ENCODE data around the gene CDH12. TPM values are rescaled to one million over a fixed set of nuclear protein-coding genes. Genes with fewer than 3 reads are reported as not detected.
"Not testable (repeated sequence)": the region's sequence is repeated elsewhere in the genome, so short reads cannot be mapped to it uniquely, and the experiment has no call there.

CDH12 gene
- total and polyA plus RNA-seq, 7 donors: not detected

- ATAC-seq: no peak
- H3K9me3 ChIP-seq: no peaks in the 10 kb centered on the region
- no peaks in the 10 kb centered on the region for H3K4me1 ChIP-seq
- no peak overlapping the region for H3K27ac ChIP-seq
- 66 to 69% (median 69%) methylated on average over 1 of the region's 1 CpG for WGBS, 3 donors
- DNase-seq: no peak
- intact Hi-C loops (cut with DNase I): no loop called here
- H3K4me3 ChIP-seq: no peak overlapping the region
- TF ChIP-seq CTCF (IDR thresholded peaks at IDR 0.05): no peak
- H3K36me3 ChIP-seq (ENCODE audit: insufficient read depth in 1 of 2, low read depth in 1 of 2): no peaks in the 10 kb centered on the region
- H3K27me3 ChIP-seq (ENCODE audit: insufficient read depth in 3 of 3, low read length in 2 of 3): no peaks in the 10 kb centered on the region
These were observed 615.1 kb downstream of the CDH12 start for GRCh38 chr5:22238047-22238446.

GRCh38 chr5:22226423-22226822 lies 626.7 kb downstream of the CDH12 start:
- WGBS, 3 donors: 73 to 85% (median 74%) methylated on average over 2 of the region's 2 CpGs
- H3K9me3 ChIP-seq: no peaks in the 10 kb centered on the region
- no peaks in the 10 kb centered on the region for H3K36me3 ChIP-seq (ENCODE audit: insufficient read depth in 1 of 2, low read depth in 1 of 2)
- no peak overlapping the region for H3K27ac ChIP-seq
- no peaks in the 10 kb centered on the region for H3K4me1 ChIP-seq
- H3K27me3 ChIP-seq (ENCODE audit: insufficient read depth in 3 of 3, low read length in 2 of 3): no peaks in the 10 kb centered on the region
- DNase-seq (no peak), ATAC-seq (no peak)
- TF ChIP-seq CTCF (IDR thresholded peaks at IDR 0.05): no peak
- intact Hi-C loops (cut with DNase I): no loop called here
- no peak overlapping the region for H3K4me3 ChIP-seq

- 82 to 84% (median 83%) methylated on average over 3 of the region's 3 CpGs for WGBS, 3 donors
- H3K9me3 ChIP-seq: no peaks in the 10 kb centered on the region
- no peak overlapping the region for H3K27ac ChIP-seq
- H3K4me1 ChIP-seq: no peaks in the 10 kb centered on the region
- no peaks in the 10 kb centered on the region for H3K36me3 ChIP-seq (ENCODE audit: insufficient read depth in 1 of 2, low read depth in 1 of 2)
- no peak overlapping the region for H3K4me3 ChIP-seq
- no peaks in the 10 kb centered on the region for H3K27me3 ChIP-seq (ENCODE audit: insufficient read depth in 3 of 3, low read length in 2 of 3)
- intact Hi-C loops (cut with DNase I): no loop called here
- DNase-seq: no peak
- no peak for ATAC-seq
- no peak for TF ChIP-seq CTCF (IDR thresholded peaks at IDR 0.05)
These were observed 630.1 kb downstream of the CDH12 start for GRCh38 chr5:22223079-22223478.

- H3K4me1 ChIP-seq; H3K36me3 ChIP-seq (ENCODE audit: insufficient read depth in 1 of 2, low read depth in 1 of 2); intact Hi-C loops (cut with DNase I); H3K27ac ChIP-seq; DNase-seq; H3K4me3 ChIP-seq; H3K9me3 ChIP-seq; H3K27me3 ChIP-seq (ENCODE audit: insufficient read depth in 3 of 3, low read length in 2 of 3): not testable (repeated sequence)
- ATAC-seq: peak in 1 of 4 donors; percentile 36
- 41 to 46% (median 45%) methylated on average over 8 to 9 of the region's 11 CpGs for WGBS, 3 donors
These were observed 639.2 kb downstream of the CDH12 start for GRCh38 chr5:22213703-22214495.

GRCh38 chr5:22212254-22212991 lies 640.7 kb downstream of the CDH12 start:
- H3K9me3 ChIP-seq; H3K36me3 ChIP-seq (ENCODE audit: insufficient read depth in 1 of 2, low read depth in 1 of 2); DNase-seq; H3K4me1 ChIP-seq; H3K27me3 ChIP-seq (ENCODE audit: insufficient read depth in 3 of 3, low read length in 2 of 3); H3K27ac ChIP-seq; intact Hi-C loops (cut with DNase I); ATAC-seq; H3K4me3 ChIP-seq: not testable (repeated sequence)
- 11 to 15% (median 14%) methylated on average over 13 to 20 of the region's 22 CpGs for WGBS, 3 donors

- intact Hi-C loops (cut with DNase I); ATAC-seq: not testable (repeated sequence)
- 65 to 76% (median 67%) methylated on average over 2 of the region's 2 CpGs for WGBS, 3 donors
These were observed 644.7 kb downstream of the CDH12 start for GRCh38 chr5:22208463-22208862.

GRCh38 chr5:22188651-22189050 lies 664.5 kb downstream of the CDH12 start:
- WGBS, 3 donors: 83 to 90% (median 89%) methylated on average over 2 of the region's 2 CpGs
- DNase-seq; H3K4me3 ChIP-seq; ATAC-seq; H3K4me1 ChIP-seq; H3K27me3 ChIP-seq (ENCODE audit: insufficient read depth in 3 of 3, low read length in 2 of 3); H3K36me3 ChIP-seq (ENCODE audit: insufficient read depth in 1 of 2, low read depth in 1 of 2); intact Hi-C loops (cut with DNase I); H3K27ac ChIP-seq; H3K9me3 ChIP-seq: not testable (repeated sequence)

More at GRCh38 chr5:22208463-22208862, 644.7 kb downstream of the CDH12 start:
- not testable (repeated sequence) for H3K9me3 ChIP-seq; H3K4me3 ChIP-seq; H3K27ac ChIP-seq; H3K4me1 ChIP-seq; H3K27me3 ChIP-seq (ENCODE audit: insufficient read depth in 3 of 3, low read length in 2 of 3); DNase-seq; H3K36me3 ChIP-seq (ENCODE audit: insufficient read depth in 1 of 2, low read depth in 1 of 2)

- intact Hi-C loops (cut with DNase I); H3K27me3 ChIP-seq (ENCODE audit: insufficient read depth in 3 of 3, low read length in 2 of 3); DNase-seq; H3K4me3 ChIP-seq; ATAC-seq; H3K27ac ChIP-seq; H3K4me1 ChIP-seq; H3K36me3 ChIP-seq (ENCODE audit: insufficient read depth in 1 of 2, low read depth in 1 of 2); H3K9me3 ChIP-seq: not testable (repeated sequence)
- WGBS, 3 donors: 60 to 65% (median 62%) methylated on average over 3 to 4 of the region's 4 CpGs
These were observed 665.4 kb downstream of the CDH12 start for GRCh38 chr5:22187632-22188228.

All from psoas muscle (tissue), 8 donors.